ENCODE measurements around the gene USP5.

Gene USP5, protein sequence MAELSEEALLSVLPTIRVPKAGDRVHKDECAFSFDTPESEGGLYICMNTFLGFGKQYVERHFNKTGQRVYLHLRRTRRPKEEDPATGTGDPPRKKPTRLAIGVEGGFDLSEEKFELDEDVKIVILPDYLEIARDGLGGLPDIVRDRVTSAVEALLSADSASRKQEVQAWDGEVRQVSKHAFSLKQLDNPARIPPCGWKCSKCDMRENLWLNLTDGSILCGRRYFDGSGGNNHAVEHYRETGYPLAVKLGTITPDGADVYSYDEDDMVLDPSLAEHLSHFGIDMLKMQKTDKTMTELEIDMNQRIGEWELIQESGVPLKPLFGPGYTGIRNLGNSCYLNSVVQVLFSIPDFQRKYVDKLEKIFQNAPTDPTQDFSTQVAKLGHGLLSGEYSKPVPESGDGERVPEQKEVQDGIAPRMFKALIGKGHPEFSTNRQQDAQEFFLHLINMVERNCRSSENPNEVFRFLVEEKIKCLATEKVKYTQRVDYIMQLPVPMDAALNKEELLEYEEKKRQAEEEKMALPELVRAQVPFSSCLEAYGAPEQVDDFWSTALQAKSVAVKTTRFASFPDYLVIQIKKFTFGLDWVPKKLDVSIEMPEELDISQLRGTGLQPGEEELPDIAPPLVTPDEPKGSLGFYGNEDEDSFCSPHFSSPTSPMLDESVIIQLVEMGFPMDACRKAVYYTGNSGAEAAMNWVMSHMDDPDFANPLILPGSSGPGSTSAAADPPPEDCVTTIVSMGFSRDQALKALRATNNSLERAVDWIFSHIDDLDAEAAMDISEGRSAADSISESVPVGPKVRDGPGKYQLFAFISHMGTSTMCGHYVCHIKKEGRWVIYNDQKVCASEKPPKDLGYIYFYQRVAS

DNA sequence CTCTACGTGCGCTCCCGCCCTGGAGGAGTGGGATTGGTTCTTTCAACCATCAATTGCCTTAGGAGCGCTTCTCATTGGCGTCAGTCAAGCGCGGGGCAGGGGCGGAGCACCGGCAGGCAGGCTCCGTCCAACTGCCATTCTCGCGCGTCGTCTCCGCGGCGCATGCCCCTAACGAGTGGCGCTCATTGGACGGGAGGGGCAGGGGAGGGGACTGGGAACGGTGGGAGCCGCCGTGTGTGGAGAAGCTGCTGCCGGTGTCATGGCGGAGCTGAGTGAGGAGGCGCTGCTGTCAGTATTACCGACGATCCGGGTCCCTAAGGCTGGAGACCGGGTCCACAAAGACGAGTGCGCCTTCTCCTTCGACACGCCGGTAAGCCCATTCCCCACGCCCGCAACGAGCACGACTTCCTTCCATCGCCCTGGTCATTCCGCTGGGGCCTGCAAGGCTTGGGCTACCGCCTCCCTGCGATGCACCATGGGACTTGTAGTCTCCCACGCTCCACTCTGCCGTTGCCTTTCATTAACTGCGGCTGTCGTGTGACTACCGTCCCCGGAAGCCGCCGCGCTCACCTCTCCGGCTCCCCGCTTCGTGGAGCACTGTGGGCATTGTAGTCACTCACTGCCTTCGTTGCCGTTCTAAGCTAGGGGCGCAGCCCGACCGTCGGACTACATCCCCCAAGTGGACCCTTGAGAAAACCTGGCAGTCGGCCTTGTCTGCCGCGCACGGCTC lies at the start of gene USP5:
Gene USP5 (plus strand): TSS at position 230 of the 730 bp plus-strand sequence. CDS start 30 bp downstream, at position 260.
- DNase-seq (ENCODE audit: low read depth, low spot score), result peak; percentile 99

DNA sequence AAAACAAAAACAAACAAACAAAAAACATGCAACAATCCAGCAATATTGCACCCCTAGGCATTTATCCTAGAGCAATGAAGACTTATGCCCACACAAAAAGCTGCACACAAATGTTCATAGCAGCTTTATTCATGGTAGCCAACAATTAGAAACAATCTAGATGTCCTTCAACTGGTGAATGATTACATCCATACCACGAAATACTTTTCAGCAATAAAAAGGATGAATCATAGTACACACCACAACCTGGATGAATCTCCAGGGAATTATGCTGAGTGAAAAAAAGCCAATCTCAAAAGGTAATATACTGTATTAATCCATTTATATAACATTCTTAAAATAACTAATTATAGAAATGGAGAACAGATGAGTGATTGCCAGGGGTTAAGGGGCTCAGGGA lies 44.8 kb upstream of the USP5 start:
- DNase-seq (ENCODE audit: low read depth, low spot score), result no peak

DNA sequence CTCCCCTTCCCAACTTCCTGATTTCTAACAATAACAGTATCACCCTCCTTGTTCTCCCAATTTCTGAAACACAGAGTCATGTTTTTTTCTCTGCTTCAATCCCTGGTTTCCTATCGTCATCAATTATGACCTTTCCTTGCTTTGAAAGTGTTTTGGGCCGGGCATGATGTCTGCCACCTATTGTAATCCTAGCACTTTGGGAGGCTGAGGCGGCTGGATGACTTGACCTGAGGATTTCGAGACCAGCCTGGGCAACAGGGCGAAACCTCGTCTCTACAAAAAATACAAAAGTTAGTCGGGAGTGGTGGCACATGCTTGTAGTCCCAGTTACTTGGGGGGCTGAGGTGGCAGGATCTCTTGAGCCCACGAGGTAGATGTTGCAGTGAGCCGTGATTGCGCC lies 42.9 kb upstream of the USP5 start:
- DNase-seq (ENCODE audit: low read depth, low spot score), result no peak

DNA sequence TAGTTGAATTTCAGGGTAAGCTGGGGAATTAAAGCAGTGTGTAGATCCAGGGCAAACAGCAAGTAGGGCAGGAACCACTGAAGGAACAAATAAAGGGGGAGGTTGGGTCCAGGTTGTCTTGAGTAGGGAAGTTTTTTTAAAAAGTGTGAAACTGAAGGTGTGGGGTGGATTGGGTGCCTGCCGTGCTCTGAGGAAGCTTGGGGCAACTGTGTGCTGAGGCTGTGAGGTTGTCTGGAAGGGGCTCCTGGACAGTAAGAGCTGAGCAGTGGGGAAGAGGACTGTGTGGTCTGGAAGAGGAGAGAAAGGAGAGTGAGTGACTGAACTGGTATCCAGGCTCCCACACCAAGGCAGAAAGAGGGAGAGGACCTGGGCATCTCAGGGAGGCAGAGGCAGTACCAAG lies 41.2 kb upstream of the USP5 start:
- no peak for DNase-seq (ENCODE audit: low read depth, low spot score)

DNA sequence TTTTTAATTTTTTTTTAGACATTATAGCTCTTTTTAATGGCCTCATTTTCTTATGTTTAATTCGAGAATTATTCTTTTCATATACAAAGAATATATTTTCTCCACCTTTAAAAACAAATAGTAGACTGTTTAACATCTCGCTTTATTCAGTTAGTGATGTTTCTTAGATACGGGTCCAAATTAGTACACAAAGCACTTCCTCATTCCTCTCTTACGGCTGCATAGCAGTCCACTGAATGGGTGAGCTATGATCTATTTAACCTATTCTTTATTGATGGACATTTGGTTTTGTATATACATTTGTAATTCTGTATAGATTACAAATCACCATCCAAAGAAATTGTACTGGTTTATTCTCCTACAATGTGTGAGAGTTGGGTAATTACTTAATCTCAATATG lies 38.6 kb upstream of the USP5 start:
- no peak for DNase-seq (ENCODE audit: low read depth, low spot score)

DNA sequence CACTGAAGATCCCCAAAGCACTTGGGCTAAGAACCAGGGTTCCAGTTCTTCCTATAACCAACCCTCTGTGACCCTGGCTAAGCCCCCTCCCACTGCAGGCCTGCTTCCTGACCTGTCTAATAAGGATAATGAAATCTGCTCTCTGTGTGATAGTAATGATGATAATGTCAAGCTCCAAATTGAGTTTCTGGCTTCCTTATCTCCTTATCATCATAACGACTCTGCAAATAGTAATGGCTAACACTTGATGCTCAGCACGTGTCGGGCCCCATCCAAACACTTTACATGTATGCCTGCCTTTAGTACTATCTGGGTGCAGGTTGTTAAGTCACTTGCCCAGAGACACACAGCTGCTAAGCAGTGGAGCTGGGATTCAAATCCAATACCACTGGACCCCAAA lies 35.4 kb upstream of the USP5 start:
- no peak for DNase-seq (ENCODE audit: low read depth, low spot score)

DNA sequence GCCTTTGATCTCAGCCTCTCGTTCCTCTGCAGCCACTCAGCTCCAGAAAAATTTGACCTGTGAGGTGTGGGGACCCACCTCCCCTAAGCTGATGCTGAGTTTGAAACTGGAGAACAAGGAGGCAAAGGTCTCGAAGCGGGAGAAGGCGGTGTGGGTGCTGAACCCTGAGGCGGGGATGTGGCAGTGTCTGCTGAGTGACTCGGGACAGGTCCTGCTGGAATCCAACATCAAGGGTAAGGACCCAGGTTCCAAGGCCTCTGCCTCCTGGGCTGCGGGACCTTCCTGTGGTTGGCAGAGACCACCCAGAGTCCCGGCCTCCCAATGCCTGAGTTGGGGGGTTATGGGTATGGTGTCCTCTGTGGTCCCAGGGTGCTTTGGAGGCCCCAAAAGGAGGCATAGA lies 34.9 kb upstream of the USP5 start:
- DNase-seq (ENCODE audit: low read depth, low spot score), result no peak

DNA sequence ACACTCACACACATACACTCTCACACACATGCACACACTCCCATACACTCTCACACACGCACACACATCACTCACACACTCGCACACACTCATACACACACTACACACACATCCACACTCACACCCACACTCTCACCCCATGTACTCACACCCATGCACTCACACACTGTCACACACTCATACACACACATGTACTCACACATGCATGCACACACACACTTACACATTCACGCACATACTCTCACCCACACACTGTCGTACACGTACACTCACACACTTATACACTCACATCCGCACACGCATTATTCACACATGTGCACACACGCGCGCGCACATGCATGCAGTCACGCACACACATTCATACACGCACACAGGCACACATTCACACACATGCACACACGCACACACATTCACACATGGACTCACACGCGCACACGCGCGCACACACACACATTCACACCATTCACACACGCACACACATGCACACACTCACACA lies 34.2 kb upstream of the USP5 start:
- no peak for DNase-seq (ENCODE audit: low read depth, low spot score)

DNA sequence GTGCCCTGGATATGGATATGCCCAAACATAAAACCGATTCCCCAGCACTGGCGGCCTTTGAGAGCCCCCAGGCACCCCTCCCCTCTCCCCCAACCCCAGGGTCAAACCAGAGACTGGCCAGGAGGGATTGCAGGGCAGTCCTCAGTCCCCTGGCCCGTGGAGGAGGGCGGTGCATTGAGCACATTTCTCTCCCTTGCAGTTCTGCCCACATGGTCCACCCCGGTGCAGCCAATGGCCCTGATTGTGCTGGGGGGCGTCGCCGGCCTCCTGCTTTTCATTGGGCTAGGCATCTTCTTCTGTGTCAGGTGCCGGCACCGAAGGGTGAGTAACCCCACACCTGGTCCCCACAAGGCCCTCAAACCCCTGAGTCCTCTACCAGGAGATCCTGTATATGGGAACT lies 33.7 kb upstream of the USP5 start:
- DNase-seq (ENCODE audit: low read depth, low spot score), result no peak

DNA sequence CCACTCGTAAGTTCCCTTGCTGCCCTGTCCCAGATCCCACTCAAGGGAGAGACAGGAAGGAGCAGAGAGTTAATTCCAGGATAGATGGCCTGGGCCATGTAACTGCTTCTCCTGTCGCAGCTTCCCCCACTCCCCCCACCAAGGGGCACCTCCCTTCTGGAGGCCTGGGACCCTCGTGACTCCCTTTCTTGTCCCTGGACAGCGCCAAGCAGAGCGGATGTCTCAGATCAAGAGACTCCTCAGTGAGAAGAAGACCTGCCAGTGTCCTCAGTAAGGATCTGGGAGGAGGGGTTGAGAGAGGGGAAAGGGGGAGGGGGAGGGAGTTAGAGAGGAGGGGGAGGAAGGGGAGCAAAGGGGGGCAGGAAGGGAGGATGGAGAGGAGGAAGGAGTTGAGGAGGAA lies 33.3 kb upstream of the USP5 start:
- no peak for DNase-seq (ENCODE audit: low read depth, low spot score)

DNA sequence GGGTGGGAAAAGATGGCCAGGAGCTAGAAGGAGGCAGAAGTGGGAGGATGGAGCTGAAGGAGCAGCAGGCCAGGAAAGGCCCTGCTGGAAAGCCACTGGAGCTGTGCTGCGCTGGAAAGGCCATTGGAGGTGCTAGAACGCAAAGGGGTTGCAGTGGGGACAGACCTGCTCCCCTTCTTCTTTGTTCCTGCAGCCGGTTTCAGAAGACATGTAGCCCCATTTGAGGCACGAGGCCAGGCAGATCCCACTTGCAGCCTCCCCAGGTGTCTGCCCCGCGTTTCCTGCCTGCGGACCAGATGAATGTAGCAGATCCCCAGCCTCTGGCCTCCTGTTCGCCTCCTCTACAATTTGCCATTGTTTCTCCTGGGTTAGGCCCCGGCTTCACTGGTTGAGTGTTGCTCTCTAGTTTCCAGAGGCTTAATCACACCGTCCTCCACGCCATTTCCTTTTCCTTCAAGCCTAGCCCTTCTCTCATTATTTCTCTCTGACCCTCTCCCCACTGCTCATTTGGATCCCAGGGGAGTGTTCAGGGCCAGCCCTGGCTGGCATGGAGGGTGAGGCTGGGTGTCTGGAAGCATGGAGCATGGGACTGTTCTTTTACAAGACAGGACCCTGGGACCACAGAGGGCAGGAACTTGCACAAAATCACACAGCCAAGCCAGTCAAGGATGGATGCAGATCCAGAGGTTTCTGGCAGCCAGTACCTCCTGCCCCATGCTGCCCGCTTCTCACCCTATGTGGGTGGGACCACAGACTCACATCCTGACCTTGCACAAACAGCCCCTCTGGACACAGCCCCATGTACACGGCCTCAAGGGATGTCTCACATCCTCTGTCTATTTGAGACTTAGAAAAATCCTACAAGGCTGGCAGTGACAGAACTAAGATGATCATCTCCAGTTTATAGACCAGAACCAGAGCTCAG lies 32.6 kb upstream of the USP5 start:
- no peak for DNase-seq (ENCODE audit: low read depth, low spot score)

DNA sequence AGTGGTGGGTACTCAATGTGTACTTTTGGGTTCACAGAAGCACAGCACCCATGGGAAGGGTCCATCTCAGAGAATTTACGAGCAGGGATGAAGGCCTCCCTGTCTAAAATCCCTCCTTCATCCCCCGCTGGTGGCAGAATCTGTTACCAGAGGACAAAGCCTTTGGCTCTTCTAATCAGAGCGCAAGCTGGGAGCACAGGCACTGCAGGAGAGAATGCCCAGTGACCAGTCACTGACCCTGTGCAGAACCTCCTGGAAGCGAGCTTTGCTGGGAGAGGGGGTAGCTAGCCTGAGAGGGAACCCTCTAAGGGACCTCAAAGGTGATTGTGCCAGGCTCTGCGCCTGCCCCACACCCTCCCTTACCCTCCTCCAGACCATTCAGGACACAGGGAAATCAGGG lies 31.8 kb upstream of the USP5 start:
- no peak for DNase-seq (ENCODE audit: low read depth, low spot score)

DNA sequence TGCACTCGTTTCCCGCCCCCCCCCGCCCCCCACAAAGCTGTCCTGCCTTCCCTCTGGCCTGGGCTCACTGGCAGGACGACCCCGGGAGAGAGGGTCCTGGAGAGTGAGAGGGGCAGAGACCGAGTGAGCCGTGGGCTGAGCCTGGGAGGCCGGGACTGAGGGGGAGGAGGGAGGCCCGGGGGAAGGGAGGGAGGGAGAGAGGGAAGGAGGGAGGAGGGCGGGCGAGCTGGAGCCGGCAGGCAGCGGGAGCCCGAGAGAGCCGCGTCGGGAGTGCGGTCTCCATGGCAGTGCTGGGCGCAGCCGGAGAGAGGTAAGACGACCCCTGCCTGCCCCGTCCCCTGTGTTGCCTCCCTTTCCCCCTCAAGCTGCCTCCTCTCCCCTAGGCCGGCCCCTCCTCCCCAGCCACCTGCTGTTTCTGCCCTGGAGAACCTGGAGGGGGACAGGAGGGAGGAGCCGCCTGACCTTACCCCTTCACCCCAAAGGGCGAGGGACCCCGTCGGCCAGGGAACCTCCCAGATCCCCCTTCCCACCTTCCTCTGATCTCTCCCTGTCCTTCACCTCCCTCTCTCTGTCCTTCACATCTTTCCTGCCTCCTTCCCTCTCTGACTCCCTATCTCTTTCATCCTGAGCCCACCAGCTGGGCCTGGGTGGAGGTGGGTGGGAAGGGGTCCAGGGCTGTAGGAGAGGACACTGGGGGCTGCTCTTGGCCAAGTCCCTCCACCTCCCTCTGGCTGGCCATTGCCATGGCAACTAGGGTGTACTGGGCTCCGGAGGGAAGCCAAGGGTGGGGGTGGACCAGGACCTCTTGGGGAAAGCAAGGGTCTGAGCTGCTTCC lies 30.1 kb upstream of the USP5 start, which contains the start of gene GPR162:
Gene GPR162 (plus strand): TSS at position 231 of the 835 bp plus-strand sequence. CDS start 2,078 bp downstream, outside the sequence.
- DNase-seq (ENCODE audit: low read depth, low spot score), result no peak

DNA sequence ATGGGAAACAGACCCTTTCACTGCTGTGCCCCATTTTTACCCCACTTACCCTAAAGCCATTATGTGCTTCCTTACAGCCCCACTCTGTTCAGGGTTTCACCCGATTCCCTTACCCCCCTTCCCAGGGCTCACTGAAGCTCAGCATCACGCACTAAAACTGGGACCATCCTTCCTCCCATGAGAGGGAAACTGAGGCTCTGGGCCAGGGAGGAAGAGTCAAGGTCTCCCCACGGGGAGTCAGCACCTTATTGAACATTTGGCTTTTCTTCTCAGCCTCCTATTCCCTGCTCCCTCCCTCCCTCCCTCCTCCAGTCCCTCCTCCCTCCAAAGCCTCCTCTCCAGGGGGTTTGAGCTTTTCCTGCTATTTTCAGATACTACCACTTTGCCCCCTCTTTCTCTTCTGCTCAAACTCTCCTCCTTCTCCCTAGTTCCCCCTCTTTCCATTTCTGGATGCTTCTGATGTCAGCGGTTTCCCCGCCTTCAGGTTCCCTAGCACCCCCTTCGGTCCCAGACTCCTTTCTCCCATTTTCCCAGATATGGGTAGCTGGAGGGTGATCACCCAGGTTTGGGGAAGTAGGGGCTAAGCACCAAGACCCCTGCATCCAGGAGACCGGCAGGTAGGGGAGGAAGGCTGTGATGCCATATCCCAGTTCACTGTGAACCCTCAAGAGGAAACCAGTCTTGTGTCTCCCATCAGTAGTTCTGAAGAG lies 29.4 kb upstream of the USP5 start:
- no peak for DNase-seq (ENCODE audit: low read depth, low spot score)

DNA sequence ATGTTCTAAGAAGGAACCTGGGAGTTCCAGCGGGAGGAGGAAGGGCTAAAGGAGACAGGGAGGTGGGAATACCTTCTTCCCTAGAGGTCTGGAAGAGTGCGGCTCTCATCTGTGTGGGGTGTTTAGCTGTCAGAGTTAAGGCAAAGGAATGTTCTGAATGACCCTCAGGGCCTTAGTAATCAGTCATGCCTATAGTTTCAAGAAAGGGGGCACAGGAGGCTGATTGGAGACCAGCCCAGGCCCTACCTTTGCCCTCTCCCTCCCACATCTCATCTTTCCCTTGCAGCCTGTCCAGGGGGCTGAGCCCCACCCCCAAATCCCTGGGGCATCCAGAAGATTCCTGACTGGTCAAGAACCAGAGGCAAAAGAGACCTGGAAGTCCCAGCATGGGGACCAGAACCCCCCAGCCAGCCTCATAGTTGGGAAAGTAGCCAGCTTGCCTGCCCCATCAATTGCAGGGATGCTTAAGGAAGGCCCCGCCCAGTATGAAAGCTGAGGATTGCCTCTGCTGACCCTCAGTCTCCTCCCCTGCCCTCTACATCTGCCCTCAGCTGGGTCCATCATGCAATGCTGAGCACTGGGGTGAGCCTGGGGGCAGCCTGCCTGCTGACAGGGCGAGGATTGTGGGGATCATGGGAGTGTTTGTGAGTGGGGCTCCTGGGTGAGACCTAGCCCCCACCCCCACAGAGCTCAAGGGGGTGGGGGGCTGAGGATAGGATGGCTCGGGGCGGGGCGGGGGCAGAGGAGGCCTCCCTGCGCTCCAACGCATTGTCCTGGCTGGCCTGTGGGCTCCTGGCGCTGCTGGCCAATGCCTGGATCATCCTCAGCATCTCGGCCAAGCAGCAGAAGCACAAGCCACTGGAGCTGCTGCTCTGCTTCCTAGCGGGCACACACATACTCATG lies 28.5 kb upstream of the USP5 start:
- no peak for DNase-seq (ENCODE audit: low read depth, low spot score)

DNA sequence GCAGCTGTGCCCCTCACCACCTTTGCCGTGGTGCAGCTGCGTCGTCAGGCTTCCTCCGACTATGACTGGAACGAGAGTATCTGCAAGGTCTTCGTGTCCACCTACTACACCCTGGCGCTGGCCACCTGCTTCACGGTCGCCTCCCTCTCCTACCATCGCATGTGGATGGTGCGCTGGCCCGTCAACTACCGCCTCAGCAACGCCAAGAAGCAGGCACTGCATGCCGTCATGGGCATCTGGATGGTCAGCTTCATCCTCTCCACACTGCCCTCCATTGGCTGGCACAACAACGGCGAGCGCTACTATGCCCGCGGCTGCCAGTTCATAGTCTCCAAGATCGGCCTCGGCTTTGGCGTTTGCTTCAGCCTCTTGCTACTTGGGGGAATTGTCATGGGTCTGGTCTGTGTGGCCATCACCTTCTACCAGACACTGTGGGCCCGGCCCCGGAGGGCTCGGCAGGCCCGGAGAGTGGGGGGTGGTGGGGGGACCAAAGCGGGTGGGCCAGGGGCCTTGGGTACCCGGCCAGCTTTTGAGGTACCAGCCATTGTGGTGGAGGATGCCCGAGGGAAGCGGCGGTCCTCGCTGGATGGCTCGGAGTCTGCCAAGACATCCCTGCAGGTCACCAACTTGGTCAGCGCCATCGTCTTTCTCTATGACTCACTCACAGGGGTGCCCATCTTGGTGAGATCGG lies 27.7 kb upstream of the USP5 start:
- no peak for DNase-seq (ENCODE audit: low read depth, low spot score)

DNA sequence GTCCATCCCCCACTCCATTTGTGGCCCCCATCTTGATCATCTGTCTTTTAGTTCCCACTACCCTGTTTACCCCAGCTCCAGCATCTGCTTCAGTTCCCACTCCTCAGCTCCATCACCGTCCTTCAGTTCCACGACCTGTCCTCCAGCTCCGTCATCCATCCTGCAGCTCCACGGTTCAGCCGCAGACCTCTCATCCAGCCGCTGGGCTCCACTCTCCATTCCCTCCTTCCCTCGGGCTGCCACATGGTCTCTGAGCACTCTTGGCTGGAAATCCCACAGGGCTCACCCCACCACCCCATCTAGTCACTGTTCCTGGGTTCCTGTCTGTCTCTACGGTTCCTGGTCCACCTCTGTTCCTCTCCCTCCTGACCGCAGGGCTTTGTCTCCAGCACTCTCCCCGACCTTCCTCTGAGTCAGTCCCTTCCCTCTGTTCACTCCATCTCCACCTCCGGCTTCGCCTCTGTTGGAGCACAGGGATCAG lies 27.0 kb upstream of the USP5 start:
- no peak for DNase-seq (ENCODE audit: low read depth, low spot score)
